Anterior cingulate cortex (tissue), 58 donors: ENCODE measurements around the gene C4orf33.
"Not testable (repeated sequence)": the region's sequence is repeated elsewhere in the genome, so short reads cannot be mapped to it uniquely, and the experiment has no call there.

Experiments
- DNase-seq, 58 donors: peaks; one replicate each; lab custom pipeline; 2025; lab: John Stamatoyannopoulos, UW

The C4orf33 gene

DNA sequence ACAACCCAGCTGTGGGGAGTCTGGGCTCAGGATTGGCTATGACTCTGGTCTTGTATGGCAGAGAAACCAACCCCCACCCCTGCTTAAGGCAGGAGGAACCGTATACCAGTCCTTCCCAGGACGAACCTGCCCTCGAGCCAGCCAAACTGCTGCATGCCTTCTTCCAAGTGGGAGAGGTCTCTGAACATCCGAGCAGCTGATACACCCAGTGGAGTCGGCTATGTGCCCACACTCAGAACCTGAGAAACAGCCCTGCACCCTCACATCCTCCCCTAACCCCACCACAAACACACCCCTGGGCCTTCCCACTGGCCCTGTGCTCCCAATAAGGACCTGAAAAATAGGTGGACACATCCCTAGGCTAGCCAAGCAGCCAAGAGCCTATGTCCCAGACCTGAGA lies 21.8 kb downstream of the C4orf33 start:
- no peak for DNase-seq

DNA sequence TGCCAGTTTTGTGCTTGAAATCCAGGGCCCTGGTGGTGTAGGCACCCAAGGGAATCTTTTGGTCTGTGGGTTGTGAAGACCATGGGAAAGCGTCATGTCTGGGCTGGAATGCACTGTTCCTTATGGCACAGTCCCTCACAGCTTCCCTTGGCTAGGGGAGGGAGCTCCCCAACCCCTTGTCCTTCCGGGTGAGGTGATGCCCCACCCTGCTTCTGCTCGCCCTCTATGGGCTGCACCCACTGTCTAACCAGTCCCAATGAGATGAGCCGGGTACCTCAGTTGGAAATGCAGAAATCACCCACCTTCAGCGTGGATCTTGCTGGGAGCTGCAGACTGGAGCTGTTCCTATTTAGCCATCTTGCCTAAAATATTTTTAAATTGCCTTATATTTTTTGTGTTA lies 30.7 kb downstream of the C4orf33 start:
- not testable (repeated sequence) for DNase-seq

DNA sequence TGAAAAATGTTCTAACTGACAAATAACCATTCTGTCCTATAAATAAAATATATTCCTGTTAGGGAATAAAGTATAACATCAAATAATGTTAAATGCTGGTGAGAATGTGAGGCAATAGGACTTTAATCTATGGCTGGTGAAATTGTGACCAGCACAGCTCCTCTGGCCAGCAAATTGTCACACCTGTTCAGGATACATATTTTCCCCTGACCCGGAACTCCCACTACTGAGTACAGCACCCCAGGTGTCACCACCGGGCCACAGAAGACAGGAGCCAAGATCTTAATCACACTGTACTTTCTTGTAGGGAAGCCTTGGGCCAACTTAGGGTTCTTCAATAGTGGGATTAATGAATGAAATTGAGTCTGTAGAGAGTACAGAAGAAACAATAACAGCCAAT lies 33.2 kb downstream of the C4orf33 start:
- DNase-seq = no peak

DNA sequence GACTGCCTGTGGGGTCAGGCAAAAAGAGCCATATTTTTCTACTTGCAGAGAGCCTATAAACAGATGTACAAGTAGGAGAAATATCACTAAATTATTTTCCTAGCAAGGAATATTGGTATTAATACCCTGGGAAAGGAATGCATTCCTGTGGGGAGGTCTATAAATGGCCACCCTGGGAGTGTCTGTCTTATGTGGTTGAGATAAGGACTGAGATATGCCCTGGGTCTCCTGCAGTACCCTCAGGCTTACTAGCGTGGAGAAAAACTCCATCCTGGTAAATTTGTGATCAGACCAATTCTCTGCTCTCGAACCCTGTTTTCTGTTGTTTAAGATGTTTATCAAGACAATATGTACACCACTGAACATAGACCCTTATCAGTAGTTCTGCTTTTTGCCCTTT lies 35.4 kb downstream of the C4orf33 start:
- DNase-seq = no peak

DNA sequence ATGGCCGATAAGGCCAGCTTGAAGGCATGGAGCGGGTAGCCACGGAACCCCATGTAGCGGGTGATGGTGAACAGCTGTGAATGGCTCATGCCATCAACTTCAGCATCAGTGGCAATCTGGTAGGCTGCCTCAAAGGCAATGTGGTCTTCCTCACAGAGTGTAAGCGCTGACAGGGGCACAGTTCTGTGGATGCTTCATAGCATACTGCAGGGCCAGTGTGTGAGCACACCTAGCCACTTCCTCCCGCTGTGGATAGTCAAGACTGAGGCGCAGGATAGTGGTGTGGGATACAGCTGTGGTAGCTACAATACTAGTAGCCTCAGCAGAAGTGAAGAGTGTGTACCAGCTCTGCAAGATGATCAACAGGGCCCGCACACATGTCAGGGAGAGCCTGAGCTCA lies 40.5 kb downstream of the C4orf33 start:
- DNase-seq = no peak

DNA sequence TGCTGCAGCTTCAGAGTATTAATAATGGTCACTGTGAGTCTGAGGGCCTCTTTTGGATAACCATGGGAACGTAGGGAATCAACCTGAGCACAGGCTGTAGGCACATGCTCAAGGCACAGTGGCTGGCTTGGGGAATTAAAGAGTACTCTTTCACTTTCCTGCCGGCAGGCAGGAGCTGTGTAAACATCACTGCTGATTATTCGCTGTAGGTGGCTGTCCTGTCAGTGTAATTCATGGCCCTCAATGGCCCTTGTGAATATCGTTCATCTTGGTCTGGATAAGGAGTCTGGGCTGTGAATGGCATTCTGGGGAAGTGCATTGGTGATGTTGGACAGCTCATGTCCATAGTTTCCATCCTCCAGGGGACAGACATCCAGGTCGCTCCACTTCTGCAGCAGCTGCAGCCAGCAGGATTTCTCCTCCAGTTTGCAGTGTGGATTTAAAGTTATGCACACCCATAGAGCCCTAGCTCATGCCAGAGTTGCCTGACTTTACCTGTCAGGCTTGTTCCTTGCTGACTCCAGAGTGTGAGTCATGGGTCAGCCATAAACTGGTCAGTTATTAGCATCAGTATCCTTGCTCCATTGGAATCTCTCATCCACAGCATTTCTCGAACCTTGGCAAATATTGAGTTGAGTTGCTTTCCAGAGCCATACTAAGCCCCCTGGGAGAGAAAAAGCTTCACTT lies 43.0 kb downstream of the C4orf33 start:
- no peak for DNase-seq

DNA sequence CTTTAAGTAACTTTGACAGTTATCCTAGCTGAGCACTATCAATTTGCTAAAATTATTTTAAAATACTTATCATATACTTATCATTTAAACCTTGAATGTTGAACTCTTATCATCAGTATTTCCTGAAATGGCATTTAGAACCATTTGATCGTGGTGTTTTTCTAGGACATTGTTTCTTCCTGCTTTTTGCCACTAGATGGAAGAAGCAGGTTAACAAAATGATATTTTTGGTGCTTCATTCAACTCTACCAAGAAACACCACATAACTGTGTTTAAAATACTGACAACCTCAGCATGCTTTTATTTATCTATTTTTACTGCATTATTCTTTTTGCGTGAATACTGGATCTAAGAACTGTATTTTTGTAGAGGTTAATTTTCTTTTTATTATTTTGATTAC lies 44.6 kb downstream of the C4orf33 start:
- DNase-seq = no peak

DNA sequence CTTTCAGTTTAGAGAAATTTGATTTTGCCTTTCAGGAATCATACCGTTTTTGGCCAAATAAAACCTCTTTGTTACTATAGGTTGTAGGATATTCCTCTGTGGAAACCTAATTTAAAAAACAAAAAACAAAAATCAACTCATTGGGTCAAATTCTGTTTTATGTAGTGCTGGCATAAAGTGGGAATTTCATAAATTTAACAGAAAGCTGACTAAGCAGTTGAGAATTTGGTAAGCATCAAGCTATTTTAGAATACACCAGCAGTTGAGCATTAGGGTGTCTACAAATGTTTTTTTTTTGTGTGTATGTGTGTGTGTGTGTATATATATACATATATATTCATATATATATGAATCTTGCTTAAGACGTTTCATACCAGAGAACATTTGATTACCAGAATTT lies 47.4 kb downstream of the C4orf33 start:
- no peak for DNase-seq

DNA sequence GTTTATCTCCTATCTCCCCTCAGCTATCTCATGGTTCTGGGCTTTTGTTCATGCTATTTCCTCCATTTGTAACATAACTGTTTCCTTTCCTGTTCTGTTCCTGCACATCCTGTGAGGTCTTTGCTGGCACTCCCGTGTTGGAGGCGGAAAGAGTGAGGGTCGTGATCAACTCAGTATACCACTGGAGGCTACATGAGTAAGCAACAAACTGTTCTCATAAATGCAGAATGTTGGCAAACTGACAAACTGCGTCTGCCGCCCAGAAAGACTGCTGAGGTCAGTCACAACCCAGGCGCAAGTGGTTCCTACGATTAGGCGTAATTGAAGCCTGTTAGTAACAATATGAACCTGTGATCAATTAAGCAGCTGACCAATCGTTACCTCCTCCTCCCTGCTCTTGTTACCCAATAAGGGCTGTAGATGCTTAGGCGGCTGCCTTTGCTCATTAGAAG lies 48.8 kb downstream of the C4orf33 start:
- DNase-seq = no peak

DNA sequence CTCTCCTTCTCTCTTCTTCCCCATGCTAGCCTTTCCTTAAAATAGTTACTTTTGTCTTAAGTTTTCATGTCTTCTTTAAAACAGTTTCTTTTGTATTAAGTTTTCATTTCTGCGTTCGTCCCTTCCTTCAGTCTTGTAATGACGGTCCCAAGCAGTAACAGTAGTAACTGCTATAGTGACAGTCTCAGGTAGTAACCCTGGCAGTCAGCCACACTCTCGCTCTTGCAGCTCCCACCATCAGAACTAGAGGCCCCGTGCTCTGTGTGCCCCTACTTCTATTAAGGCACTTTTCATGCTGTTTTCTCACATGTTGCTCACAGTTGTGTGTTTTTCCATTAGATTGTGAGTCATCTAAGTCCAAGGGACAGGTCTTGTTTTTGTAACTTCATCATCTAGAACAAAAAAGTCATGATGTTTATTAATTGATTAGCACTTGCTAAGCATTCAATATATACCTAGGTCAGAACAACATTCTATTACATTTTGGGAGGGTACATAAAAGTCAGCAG lies 49.3 kb downstream of the C4orf33 start:
- DNase-seq = no peak

DNA sequence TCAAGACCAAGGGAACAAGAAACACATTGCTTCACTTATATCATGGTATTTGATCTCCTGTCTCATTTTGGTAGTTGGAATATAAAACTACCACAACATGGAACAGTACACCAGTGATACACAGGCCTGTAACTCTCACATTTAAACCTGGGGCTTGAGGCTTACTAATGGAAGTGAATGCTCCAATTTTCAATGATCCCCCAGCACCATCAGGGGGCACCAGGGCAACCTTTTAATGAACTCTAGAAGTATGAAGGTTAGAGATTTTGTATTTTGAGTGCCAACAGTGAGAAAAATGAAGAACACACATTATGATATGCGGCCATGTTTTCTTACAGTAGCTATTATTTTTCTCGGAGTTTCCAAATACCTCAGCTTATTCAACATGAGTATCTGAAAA lies 50.7 kb downstream of the C4orf33 start:
- DNase-seq = no peak

DNA sequence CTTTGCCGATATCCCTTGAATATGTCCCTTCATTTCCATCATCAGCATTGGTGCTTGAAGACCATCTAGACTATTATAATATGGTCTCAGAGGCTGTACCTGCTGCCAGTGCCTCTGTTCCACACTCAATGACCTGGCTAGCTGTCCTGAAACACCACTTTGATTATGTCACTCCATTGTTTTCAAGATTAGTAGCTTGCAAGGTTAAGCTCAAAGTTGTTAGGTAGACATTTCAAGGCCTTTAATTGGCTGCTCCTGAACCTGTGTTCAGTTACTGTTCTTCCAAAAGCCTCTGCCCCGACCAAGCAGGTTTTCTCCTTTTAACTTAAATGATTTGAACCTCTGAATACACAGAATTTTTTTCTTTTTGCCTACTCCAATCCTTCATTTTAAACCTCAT lies 52.9 kb downstream of the C4orf33 start:
- no peak for DNase-seq

DNA sequence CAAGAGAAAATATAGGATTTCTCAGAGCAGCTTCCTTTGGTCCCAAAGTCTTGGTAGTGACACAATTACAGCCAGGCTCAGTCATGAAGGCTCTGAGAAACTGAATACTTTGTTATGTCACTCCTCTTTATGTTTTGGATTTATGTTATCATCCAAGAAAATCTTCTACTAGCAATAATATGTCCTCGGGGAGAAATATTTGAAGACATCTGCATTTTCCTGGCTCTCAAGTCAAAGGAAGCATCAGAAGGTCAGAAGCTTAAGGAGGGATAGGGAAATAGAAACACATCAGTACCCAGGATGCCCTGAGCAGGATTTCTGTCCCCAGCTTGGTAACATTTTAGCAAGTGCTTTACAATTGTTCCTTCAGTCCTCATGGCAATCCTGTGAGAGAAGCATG lies 54.0 kb downstream of the C4orf33 start:
- no peak for DNase-seq

DNA sequence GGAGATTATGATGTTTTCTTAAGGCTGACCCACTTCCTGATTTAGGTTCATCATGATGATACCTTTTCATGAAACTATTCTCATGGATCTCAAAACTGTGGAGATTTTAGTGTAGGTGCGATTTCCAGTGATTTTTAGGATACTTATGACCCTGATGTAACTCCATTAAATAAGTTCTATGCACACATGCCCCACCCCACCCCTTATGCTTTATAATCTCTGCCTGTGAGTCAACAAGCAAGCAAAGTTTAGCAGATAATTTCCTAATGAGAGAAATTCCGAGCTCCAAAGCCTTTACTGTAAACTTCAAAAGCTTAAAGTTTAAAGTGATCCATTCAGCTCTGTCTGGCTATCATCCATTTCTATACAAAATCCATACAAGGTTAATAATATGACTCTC lies 56.4 kb downstream of the C4orf33 start:
- DNase-seq = no peak

DNA sequence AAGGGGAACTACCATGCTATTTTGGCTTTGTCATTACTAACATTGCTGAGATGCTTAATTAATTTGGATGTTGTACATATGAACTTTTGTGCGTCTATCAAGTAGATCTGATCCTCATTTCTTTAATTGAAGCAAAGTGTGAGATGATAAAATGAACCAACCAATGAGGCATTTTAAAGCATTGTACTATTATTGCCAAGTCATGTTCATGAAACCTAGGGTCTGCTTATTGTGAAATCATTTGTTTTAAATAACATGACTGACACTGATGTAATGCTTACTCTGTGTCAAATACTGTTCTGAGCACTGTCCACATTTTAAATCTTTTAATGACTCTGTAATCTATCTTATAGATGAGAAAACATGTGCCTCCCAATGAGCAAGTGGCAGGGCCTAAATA lies 57.7 kb downstream of the C4orf33 start:
- DNase-seq = no peak

DNA sequence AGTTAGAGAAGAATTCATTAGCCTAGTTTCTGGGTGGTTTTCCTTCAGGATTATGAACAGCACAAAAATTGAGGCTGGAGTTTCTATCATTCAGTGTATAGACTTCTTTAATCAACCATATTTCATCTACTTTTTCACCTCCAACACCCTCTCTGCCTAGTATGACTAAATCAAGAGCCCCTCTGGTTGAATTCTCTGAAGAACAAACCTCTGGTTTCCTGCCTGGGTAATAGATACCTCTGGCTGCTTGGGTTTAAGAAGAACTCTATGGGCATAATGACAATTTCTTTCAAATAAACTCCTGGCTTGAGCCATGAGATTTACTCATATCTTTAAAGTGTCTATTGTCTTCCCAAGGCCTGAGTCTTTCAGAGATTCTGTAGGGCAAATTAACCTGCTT lies 66.5 kb downstream of the C4orf33 start:
- DNase-seq = no peak

DNA sequence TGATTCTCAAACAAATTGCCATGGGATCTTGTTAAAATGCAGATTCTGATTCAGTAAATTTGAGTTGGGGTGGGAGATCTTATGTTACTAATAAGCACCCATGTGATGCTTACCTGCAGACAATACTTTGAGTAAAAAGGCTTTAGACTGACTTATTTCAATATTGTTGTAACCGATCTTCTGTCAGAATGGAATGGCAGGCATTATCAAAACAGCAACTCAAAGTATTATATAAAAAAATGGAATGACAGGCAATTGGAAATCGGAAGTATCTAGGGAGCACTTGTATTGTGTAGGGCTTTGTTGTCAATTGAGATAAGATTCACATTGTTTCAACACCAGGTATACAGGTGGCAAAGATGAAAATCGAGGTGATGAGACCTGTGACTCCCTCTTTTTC lies 67.5 kb downstream of the C4orf33 start:
- DNase-seq = no peak

DNA sequence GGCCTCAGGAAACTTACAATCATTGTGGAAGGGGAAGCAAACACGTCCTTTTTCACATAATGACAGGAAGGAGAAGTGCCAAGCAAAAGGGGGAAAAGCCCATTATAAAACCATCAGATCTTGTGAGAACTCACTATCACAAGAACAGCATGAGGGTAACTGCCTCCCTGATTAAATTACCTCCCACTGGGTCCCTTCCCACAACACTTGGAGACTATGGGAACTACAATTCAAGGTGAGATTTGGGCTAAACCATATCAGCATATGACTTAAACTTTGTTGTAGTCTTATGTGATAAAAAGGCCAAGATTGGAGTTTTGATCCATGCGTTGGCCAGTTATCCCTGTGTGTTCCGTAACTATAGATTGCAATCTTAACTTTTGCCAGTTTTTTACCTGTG lies 68.3 kb downstream of the C4orf33 start:
- DNase-seq = no peak
